ENCODE measurements around the gene GPRIN1. TPM values are rescaled to one million over a fixed set of nuclear protein-coding genes. Genes with fewer than 3 reads are reported as not detected.
"Not testable (repeated sequence)": the region's sequence is repeated elsewhere in the genome, so short reads cannot be mapped to it uniquely, and the experiment has no call there.

GPRIN1 gene
- total RNA-seq, 3 donors from 2014 or later, result 1.6 to 2.4 (median 1.6) TPM

DNA sequence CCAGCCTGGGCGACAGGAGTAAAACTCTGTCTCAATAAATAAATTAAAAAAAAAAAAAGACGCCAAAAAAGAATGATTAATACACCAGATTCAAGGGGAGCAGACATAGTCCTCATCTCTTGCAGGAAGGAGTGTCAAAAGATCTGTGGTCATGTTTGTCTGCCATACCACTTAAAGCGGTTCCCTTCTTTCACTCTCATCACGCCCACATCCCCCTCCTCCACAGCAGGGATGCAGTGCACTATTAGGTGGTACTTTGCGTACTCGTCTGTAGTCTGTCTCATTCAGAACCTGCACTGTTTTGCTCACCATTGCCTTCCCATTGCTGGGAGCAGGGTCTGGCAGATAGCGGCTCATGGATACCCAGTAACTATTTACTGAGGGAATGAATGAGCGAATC, 49.6 kb downstream of the GPRIN1 start:
- DNase-seq, result no peak
- Histone ChIP-seq H3K36me3 (ENCODE audit: low read depth) (no peaks in the 10 kb centered on the region), H3K9me3 (no peaks in the 10 kb centered on the region), H3K4me1 (ENCODE audit: low read depth) (no peaks in the 10 kb centered on the region), H3K4me3 (no peak overlapping the region)
- TF ChIP-seq, protein P1, sequence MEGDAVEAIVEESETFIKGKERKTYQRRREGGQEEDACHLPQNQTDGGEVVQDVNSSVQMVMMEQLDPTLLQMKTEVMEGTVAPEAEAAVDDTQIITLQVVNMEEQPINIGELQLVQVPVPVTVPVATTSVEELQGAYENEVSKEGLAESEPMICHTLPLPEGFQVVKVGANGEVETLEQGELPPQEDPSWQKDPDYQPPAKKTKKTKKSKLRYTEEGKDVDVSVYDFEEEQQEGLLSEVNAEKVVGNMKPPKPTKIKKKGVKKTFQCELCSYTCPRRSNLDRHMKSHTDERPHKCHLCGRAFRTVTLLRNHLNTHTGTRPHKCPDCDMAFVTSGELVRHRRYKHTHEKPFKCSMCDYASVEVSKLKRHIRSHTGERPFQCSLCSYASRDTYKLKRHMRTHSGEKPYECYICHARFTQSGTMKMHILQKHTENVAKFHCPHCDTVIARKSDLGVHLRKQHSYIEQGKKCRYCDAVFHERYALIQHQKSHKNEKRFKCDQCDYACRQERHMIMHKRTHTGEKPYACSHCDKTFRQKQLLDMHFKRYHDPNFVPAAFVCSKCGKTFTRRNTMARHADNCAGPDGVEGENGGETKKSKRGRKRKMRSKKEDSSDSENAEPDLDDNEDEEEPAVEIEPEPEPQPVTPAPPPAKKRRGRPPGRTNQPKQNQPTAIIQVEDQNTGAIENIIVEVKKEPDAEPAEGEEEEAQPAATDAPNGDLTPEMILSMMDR (IDR thresholded peaks at IDR 0.05), result no peak
- ATAC-seq, result no peak
- intact Hi-C loops (cut with DNase I, micrococcal nuclease), result no loop called here

GRCh38 chr5:176559683-176560082, 50.3 kb downstream of the GPRIN1 start:
- ATAC-seq (no peak), DNase-seq (no peak)
- no peaks in the 10 kb centered on the region for H3K9me3 ChIP-seq
- H3K36me3 ChIP-seq (ENCODE audit: low read depth), result no peaks in the 10 kb centered on the region
- no peaks in the 10 kb centered on the region for H3K4me1 ChIP-seq (ENCODE audit: low read depth)
- TF ChIP-seq, protein P1 (IDR thresholded peaks at IDR 0.05), result no peak
- H3K4me3 ChIP-seq, result no peak overlapping the region
- intact Hi-C loops (cut with DNase I, micrococcal nuclease), result no loop called here

DNA sequence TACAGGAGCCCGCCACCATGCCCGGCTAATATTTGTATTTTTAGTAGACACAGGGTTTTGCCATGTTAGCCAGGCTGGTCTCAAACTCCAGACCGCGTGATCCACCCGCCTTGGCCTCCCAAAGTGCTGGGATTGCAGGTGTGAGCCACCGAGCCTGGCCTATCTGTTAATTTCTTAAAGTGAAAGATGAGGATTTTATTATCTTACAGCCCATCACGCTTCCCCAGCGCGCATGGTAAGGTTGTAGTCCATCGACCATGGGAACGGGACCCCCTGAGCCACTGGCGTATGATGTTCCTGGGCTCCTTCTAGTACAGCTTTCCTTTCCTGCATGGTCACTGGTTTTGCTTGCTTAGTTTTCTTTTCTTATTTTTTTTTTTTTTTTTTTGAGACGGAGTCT, 52.1 kb downstream of the GPRIN1 start:
- DNase-seq, result no peak
- TF ChIP-seq, protein P1 (IDR thresholded peaks at IDR 0.05), result no peak
- Histone ChIP-seq H3K36me3 (ENCODE audit: low read depth) (no peaks in the 10 kb centered on the region), H3K4me1 (ENCODE audit: low read depth) (peaks cover 5% of the 10 kb centered on the region), H3K4me3 (no peak overlapping the region), H3K9me3 (no peaks in the 10 kb centered on the region)
- no peak for ATAC-seq
- intact Hi-C loops (cut with DNase I, micrococcal nuclease), result no loop called here

DNA sequence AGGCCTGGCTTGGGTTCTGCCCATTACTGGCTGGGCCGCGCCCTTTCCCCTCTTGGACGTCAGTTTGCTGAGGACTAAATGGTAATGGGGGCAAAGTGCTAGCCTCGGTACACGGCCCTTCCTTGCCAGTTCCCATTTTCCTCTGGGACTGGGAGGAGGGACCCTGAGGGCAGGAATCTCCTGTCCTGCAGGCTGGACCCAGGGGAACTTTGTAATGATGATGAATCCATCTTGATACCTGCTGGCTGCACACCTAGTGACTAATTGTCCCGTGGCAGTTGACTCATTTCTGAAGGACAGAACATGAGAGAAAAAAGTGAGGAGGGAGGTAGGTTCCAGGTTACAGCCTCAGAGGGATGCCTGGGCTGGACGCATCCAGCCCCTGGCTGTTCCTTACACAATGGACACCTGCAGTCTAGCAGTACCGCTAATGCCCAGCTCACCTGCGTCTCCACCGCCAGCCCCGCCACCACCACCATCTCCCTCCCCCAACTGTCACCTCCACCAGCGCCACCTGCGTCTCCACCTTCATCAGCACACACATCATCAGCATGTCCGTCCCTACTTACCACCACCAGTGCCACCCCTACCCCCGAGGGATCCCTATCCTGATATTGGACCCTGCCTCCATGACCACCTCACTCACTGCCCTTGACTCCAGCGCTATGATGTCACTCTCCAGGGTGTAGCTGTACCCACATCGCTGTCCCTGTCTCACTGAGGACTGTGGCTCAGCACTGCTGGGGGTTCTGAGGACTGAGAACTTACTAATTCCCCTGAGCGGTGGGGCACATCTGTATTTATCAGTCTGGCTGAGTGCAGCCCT, 56.5 kb downstream of the GPRIN1 start:
- intact Hi-C loops (cut with DNase I, micrococcal nuclease), result no loop called here
- Histone ChIP-seq H3K4me1 (ENCODE audit: low read depth) (peaks cover 12% of the 10 kb centered on the region), H3K36me3 (ENCODE audit: low read depth) (no peaks in the 10 kb centered on the region), H3K4me3 (no peak overlapping the region), H3K9me3 (no peaks in the 10 kb centered on the region)
- TF ChIP-seq, protein P1 (IDR thresholded peaks at IDR 0.05), result no peak
- DNase-seq (peak in 2 of 3 donors; percentile 52 to 60), ATAC-seq (peak; percentile 65)

DNA sequence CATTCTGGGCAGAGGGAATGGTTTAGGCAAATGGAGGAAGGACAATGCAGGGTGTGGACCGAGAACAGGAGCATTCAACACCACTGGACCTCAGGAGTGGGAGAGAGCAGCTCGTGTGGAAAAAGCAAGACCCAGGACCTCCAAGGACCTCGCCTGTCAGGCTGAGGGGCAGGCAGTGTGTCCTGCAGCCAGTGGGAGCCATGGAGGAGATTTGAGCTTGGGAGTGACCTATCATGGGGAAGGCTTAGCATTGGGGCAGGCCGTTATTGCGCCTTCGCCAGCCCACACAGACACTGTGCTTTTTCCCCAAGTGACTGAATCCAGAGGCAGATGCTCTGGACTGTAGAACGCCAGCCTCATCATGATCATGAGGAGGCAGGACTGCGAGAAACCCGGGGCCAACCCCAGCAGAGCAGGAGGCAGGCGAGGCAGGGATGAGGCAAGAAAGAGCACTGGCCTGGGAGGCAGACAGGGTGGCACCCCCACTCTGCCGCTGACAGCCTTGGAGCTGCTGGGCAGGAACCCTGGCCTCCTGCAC, 57.6 kb downstream of the GPRIN1 start:
- DNase-seq (no peak), ATAC-seq (no peak)
- Histone ChIP-seq H3K4me1 (ENCODE audit: low read depth) (peaks cover 16% of the 10 kb centered on the region), H3K9me3 (no peaks in the 10 kb centered on the region), H3K4me3 (no peak overlapping the region), H3K36me3 (ENCODE audit: low read depth) (no peaks in the 10 kb centered on the region)
- intact Hi-C loops (cut with DNase I, micrococcal nuclease), result no loop called here
- TF ChIP-seq, protein P1 (IDR thresholded peaks at IDR 0.05), result no peak

DNA sequence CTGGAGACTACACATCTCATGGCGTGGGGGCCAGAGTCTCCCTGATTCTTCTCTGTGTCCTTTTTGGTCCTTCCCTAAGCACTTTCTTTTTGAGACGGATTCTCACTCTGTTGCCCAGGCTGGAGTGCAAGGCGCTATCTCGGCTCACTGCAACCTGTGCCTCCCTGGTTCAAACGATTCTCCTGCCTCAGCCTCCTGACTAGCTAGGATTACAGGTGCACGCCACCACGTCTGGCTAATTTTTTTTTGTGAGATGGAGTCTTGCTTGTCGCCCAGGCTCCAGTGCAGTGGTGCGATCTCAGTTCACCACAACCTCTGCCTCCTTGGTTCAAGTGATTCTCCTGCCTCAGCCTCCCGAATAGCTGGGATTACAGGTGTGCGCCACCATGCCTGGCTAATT, 59.0 kb downstream of the GPRIN1 start:
- H3K4me3 ChIP-seq; intact Hi-C loops (cut with DNase I, micrococcal nuclease); DNase-seq: not testable (repeated sequence)

More for the DNA sequence above, 59.0 kb downstream of the GPRIN1 start:
- H3K9me3 ChIP-seq; ATAC-seq; H3K36me3 ChIP-seq (ENCODE audit: low read depth): not testable (repeated sequence)
- peaks cover 22% of the 10 kb centered on the region for H3K4me1 ChIP-seq (ENCODE audit: low read depth)

All from mucosa of descending colon (tissue), 3 donors.